ENCODE results near the gene IGSF23. TPM values are rescaled to one million over a fixed set of nuclear protein-coding genes. Genes with fewer than 3 reads are reported as not detected.

Gene IGSF23
- total and polyA plus RNA-seq, 2 of the 13 experiments (the other 11 are each of a cell fraction or from before 2014, with no cell fraction given), result 2.3 to 8.8 TPM

DNA sequence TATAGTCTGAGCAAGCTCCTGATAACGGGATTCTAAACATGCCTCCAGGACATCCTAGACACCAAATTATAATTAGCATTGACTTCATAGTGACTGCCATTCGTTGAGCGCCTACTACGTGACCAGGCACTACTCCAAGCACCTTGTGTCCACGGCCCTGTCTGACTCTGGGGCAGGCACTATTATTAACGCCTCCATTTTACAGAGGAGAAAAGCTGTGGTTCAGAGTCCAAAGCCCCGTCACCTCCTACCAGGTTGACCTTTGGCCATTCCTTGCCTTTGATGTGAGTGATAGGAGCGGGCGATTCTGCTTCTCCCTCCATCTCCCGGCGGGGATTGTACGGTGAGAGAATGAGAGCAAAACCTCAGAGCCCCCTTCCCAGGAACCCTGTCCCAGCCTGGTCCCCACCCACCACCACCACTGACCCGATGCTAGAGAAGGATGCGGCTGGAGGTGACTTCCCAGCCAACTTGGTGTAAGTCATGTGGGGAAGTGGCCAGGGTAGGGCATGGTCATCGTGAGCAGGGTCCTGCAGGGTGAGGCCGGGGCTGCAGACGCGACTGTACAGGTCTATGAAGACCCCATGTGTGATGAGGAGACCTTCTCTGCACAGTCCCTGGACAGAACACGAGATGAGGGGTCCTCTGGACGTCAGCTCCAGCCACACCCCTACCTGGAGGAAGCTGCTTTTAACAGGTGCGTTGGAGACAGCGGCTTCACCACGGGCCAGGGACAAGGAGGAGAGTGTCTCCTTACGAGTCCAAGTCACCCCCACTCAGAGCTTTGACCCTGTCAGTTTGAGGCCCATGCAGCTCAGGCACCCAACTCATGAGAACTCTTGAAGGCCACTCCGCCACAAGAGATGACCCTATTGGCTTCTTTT lies at the start of gene IGSF23 (continued):
- no peak for TF ChIP-seq ZNF768 (CRISPR knock-in tag; IDR thresholded peaks at IDR 0.05)
- TF ChIP-seq ZFP1 (CRISPR knock-in tag; IDR thresholded peaks at IDR 0.05), result no peak
- TF ChIP-seq, protein P1, sequence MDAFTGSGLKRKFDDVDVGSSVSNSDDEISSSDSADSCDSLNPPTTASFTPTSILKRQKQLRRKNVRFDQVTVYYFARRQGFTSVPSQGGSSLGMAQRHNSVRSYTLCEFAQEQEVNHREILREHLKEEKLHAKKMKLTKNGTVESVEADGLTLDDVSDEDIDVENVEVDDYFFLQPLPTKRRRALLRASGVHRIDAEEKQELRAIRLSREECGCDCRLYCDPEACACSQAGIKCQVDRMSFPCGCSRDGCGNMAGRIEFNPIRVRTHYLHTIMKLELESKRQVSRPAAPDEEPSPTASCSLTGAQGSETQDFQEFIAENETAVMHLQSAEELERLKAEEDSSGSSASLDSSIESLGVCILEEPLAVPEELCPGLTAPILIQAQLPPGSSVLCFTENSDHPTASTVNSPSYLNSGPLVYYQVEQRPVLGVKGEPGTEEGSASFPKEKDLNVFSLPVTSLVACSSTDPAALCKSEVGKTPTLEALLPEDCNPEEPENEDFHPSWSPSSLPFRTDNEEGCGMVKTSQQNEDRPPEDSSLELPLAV (CRISPR knock-in tag; conservative IDR thresholded peaks at IDR 0.05; ENCODE audit: low read depth), result no peak
- TF ChIP-seq, protein P2, sequence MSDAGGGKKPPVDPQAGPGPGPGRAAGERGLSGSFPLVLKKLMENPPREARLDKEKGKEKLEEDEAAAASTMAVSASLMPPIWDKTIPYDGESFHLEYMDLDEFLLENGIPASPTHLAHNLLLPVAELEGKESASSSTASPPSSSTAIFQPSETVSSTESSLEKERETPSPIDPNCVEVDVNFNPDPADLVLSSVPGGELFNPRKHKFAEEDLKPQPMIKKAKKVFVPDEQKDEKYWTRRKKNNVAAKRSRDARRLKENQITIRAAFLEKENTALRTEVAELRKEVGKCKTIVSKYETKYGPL (CRISPR knock-in tag; IDR thresholded peaks at IDR 0.05), result no peak
- TF ChIP-seq, protein P3, sequence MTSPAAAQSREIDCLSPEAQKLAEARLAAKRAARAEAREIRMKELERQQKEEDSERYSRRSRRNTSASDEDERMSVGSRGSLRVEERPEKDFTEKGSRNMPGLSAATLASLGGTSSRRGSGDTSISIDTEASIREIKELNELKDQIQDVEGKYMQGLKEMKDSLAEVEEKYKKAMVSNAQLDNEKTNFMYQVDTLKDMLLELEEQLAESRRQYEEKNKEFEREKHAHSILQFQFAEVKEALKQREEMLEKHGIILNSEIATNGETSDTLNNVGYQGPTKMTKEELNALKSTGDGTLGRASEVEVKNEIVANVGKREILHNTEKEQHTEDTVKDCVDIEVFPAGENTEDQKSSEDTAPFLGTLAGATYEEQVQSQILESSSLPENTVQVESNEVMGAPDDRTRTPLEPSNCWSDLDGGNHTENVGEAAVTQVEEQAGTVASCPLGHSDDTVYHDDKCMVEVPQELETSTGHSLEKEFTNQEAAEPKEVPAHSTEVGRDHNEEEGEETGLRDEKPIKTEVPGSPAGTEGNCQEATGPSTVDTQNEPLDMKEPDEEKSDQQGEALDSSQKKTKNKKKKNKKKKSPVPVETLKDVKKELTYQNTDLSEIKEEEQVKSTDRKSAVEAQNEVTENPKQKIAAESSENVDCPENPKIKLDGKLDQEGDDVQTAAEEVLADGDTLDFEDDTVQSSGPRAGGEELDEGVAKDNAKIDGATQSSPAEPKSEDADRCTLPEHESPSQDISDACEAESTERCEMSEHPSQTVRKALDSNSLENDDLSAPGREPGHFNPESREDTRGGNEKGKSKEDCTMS (CRISPR knock-in tag; conservative IDR thresholded peaks at IDR 0.05), result no peak
- TF ChIP-seq, protein P4, sequence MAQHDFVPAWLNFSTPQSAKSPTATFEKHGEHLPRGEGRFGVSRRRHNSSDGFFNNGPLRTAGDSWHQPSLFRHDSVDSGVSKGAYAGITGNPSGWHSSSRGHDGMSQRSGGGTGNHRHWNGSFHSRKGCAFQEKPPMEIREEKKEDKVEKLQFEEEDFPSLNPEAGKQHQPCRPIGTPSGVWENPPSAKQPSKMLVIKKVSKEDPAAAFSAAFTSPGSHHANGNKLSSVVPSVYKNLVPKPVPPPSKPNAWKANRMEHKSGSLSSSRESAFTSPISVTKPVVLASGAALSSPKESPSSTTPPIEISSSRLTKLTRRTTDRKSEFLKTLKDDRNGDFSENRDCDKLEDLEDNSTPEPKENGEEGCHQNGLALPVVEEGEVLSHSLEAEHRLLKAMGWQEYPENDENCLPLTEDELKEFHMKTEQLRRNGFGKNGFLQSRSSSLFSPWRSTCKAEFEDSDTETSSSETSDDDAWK (CRISPR knock-in tag; IDR thresholded peaks at IDR 0.05), result no peak
- no peak for TF ChIP-seq TCF12 (IDR thresholded peaks at IDR 0.05)
- TF ChIP-seq TCF12 (CRISPR knock-in tag; IDR thresholded peaks at IDR 0.05), result no peak; the same call in 1 of the 2 replicates
- TF ChIP-seq ZNF839 (CRISPR knock-in tag; IDR thresholded peaks at IDR 0.05; ENCODE audit: borderline replicate concordance), result no peak
- no peak for TF ChIP-seq TEAD2 (CRISPR knock-in tag; IDR thresholded peaks at IDR 0.05)
- no peak for TF ChIP-seq MXD4 (CRISPR knock-in tag; IDR thresholded peaks at IDR 0.05)
- TF ChIP-seq ELF4 (CRISPR knock-in tag; IDR thresholded peaks at IDR 0.05; ENCODE audit: borderline replicate concordance), result no peak
- TF ChIP-seq ZNF235 (CRISPR knock-in tag; IDR thresholded peaks at IDR 0.05; ENCODE audit: borderline replicate concordance), result no peak
- TF ChIP-seq TAF15 (IDR thresholded peaks at IDR 0.05; ENCODE audit: low read depth, low read length, poor library complexity, severe bottlenecking), result no peak
- TF ChIP-seq, protein P5, sequence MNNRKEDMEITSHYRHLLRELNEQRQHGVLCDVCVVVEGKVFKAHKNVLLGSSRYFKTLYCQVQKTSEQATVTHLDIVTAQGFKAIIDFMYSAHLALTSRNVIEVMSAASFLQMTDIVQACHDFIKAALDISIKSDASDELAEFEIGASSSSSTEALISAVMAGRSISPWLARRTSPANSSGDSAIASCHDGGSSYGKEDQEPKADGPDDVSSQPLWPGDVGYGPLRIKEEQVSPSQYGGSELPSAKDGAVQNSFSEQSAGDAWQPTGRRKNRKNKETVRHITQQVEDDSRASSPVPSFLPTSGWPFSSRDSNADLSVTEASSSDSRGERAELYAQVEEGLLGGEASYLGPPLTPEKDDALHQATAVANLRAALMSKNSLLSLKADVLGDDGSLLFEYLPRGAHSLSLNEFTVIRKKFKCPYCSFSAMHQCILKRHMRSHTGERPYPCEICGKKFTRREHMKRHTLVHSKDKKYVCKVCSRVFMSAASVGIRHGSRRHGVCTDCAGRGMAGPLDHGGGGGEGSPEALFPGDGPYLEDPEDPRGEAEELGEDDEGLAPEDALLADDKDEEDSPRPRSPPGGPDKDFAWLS (CRISPR knock-in tag; IDR thresholded peaks at IDR 0.05; ENCODE audit: borderline replicate concordance), result no peak
- no peak for TF ChIP-seq REL (CRISPR knock-in tag; conservative IDR thresholded peaks at IDR 0.05)
- TF ChIP-seq NFKBIZ (CRISPR knock-in tag; IDR thresholded peaks at IDR 0.05), result no peak
- TF ChIP-seq ETV5 (CRISPR knock-in tag; IDR thresholded peaks at IDR 0.05; ENCODE audit: borderline replicate concordance), result peak; percentile 22; the same call in 1 of the 2 replicates
- TF ChIP-seq, protein P6, sequence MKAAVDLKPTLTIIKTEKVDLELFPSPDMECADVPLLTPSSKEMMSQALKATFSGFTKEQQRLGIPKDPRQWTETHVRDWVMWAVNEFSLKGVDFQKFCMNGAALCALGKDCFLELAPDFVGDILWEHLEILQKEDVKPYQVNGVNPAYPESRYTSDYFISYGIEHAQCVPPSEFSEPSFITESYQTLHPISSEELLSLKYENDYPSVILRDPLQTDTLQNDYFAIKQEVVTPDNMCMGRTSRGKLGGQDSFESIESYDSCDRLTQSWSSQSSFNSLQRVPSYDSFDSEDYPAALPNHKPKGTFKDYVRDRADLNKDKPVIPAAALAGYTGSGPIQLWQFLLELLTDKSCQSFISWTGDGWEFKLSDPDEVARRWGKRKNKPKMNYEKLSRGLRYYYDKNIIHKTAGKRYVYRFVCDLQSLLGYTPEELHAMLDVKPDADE (CRISPR knock-in tag; IDR thresholded peaks at IDR 0.05), result no peak
- TF ChIP-seq ZNF20 (CRISPR knock-in tag; IDR thresholded peaks at IDR 0.05), result no peak
